ENCODE measurements around the gene MYLK3. TPM values are rescaled to one million over a fixed set of nuclear protein-coding genes. Genes with fewer than 3 reads are reported as not detected.

The MYLK3 gene
- total RNA-seq, 4 donors from 2014 or later, result not detected

DNA sequence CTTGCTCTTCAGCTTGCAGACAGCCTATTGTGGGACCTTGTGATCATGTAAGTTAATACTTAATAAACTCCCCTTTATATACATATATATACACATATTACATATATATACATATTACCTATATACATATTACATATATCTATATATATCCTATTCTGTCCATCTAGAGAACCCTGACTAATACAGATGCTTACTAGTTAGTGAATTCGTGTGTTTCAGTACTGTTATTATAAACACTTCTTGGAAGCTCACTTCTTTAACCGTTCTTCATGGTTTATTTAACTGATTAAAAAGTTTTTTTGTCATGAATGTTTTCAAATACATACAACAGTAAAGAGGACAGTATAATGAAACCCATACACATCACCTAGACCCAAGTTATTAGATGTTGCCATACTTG lies 46.1 kb downstream of the MYLK3 start:
- H3K27me3 ChIP-seq, result no peaks in the 10 kb centered on the region
- H3K27ac ChIP-seq, result no peak overlapping the region
- H3K4me1 ChIP-seq, result no peaks in the 10 kb centered on the region
- TF ChIP-seq, protein P1, sequence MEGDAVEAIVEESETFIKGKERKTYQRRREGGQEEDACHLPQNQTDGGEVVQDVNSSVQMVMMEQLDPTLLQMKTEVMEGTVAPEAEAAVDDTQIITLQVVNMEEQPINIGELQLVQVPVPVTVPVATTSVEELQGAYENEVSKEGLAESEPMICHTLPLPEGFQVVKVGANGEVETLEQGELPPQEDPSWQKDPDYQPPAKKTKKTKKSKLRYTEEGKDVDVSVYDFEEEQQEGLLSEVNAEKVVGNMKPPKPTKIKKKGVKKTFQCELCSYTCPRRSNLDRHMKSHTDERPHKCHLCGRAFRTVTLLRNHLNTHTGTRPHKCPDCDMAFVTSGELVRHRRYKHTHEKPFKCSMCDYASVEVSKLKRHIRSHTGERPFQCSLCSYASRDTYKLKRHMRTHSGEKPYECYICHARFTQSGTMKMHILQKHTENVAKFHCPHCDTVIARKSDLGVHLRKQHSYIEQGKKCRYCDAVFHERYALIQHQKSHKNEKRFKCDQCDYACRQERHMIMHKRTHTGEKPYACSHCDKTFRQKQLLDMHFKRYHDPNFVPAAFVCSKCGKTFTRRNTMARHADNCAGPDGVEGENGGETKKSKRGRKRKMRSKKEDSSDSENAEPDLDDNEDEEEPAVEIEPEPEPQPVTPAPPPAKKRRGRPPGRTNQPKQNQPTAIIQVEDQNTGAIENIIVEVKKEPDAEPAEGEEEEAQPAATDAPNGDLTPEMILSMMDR (IDR thresholded peaks at IDR 0.05), result no peak
- no peak for TF ChIP-seq POLR2A (IDR thresholded peaks at IDR 0.05)
- DNase-seq, result no peak
- H3K4me3 ChIP-seq, result no peak overlapping the region
- no peaks in the 10 kb centered on the region for H3K36me3 ChIP-seq
- H3K9me3 ChIP-seq, result no peaks in the 10 kb centered on the region

DNA sequence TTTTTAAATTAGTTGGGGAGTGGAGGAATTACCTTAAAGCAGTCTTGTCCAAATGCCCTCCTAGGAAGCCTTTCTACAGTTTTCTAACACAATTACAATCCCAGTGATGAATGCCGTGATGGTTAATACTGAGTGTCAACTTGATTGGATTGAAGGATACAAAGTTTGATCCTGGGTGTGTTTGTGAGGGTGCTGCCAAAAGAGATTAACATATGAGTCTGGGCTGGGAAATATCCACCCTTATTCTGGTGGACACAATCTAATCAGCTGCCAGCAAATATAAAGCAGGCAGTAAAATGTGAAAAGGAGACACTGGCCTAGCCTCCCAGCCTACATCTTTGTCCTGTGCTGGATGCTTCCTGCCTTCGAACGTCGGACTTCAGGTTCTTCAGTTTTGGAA lies 46.5 kb downstream of the MYLK3 start:
- Histone ChIP-seq H3K4me1 (no peaks in the 10 kb centered on the region), H3K27me3 (no peaks in the 10 kb centered on the region), H3K9me3 (no peaks in the 10 kb centered on the region), H3K4me3 (no peak overlapping the region), H3K27ac (no peak overlapping the region), H3K36me3 (no peaks in the 10 kb centered on the region)
- TF ChIP-seq, protein P1 (IDR thresholded peaks at IDR 0.05), result no peak
- TF ChIP-seq POLR2A (IDR thresholded peaks at IDR 0.05), result no peak
- DNase-seq, result no peak

DNA sequence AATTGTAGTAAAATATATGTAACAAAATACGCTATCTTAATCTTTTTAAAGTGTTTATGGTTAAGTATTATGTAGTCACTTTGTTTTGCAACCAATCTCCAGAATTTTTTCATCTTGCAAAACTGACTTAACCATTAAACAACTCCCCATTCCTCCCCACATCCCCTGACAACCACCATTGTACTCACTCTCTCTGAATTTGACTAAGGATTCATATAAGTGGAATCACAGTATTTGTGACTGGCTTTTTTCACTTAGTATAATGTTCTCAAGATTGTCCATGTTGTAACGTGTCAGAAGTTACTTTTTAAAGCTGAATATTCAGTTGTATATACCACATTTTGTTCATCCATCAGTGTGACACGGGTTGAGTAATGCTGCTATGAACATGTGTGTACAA lies 48.1 kb downstream of the MYLK3 start:
- no peaks in the 10 kb centered on the region for H3K36me3 ChIP-seq
- H3K4me1 ChIP-seq, result no peaks in the 10 kb centered on the region
- DNase-seq, result no peak
- H3K27me3 ChIP-seq, result no peaks in the 10 kb centered on the region
- H3K27ac ChIP-seq, result no peak overlapping the region
- no peaks in the 10 kb centered on the region for H3K9me3 ChIP-seq
- no peak overlapping the region for H3K4me3 ChIP-seq
- no peak for TF ChIP-seq POLR2A (IDR thresholded peaks at IDR 0.05)
- TF ChIP-seq, protein P1 (IDR thresholded peaks at IDR 0.05), result no peak

DNA sequence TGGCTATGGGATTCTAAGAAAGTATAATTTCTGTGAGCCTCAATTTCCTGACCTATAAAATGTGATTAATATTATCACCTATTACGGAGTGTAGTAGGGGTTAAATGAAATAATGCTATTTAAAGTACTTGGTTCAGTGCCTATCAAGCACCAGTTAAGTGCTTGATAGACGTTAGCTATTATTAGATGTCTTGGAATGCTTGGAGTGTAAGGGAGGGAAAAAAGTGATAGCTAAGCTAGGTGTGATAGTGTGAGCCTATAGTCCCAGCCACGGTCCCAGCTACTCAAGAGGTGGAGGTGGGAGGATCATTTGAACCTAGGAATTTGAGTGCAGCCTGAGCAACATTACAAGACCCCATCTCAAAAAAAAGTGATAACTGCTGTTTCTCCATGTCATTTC lies 51.2 kb downstream of the MYLK3 start:
- TF ChIP-seq, protein P1 (IDR thresholded peaks at IDR 0.05), result no peak
- Histone ChIP-seq H3K9me3 (no peaks in the 10 kb centered on the region), H3K27me3 (no peaks in the 10 kb centered on the region), H3K4me1 (no peaks in the 10 kb centered on the region), H3K27ac (no peak overlapping the region), H3K36me3 (no peaks in the 10 kb centered on the region), H3K4me3 (no peak overlapping the region)
- no peak for DNase-seq

DNA sequence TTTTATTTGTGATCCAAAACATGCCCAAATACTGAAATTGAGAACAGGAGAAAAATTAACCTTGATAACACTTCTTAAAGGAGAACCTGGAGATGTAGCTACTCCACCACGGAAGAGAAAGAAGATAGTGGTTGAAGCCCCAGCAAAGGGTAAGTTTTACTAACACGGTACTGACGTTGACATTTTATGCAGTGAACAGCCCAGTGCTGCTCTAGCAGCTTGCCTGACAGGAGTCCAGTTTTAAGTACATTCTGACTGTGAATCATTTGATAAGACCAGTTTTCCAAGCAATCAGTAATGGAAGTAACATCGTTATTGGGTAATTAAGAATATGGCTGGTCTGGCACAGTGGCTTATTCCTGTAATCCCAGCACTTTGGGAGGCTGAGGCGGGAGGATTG lies 52.2 kb downstream of the MYLK3 start:
- Histone ChIP-seq H3K27me3 (no peaks in the 10 kb centered on the region), H3K27ac (no peak overlapping the region), H3K4me3 (no peak overlapping the region), H3K4me1 (peaks cover 0 to 6% (median 1%) of the 10 kb centered on the region in 4 donors), H3K9me3 (no peaks in the 10 kb centered on the region), H3K36me3 (no peaks in the 10 kb centered on the region)
- TF ChIP-seq, protein P1 (IDR thresholded peaks at IDR 0.05), result no peak
- no peak for TF ChIP-seq POLR2A (IDR thresholded peaks at IDR 0.05)
- DNase-seq, result no peak

DNA sequence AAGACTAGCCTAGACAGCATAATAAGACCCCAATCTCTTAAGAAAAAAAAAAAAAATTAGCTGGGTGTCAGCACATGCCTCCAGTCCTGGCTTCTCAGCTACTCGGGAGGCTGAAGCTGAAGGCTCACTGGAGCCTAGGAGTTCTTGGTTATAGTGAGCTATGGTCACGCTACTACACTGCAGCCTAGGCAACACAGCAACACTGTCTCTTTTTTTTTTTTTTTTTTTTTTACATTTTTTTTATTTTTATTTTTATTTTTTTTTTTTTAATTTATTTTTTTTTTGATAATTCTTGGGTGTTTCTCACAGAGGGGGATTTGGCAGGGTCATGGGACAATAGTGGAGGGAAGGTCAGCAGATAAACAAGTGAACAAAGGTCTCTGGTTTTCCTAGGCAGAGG lies 54.5 kb downstream of the MYLK3 start:
- Histone ChIP-seq H3K27me3 (no peaks in the 10 kb centered on the region), H3K4me3 (no peak overlapping the region), H3K27ac (no peak overlapping the region), H3K4me1 (peaks cover 0 to 12% (median 7%) of the 10 kb centered on the region in 4 donors), H3K9me3 (no peaks in the 10 kb centered on the region), H3K36me3 (no peaks in the 10 kb centered on the region)
- TF ChIP-seq POLR2A (IDR thresholded peaks at IDR 0.05), result no peak
- TF ChIP-seq, protein P1 (IDR thresholded peaks at IDR 0.05), result no peak
- no peak for DNase-seq
